K562 (cell line): ENCODE measurements around the gene TLN1. TPM values are rescaled to one million over a fixed set of nuclear protein-coding genes. Genes with fewer than 3 reads are reported as not detected.

Experiments used
- CEBPG ChIP-seq, 3 experiments: fragments of 200-800 bp in 1 of 3; sonication (Bioruptor generic) in 1 of 3; sonication (generic) in 1 of 3; formaldehyde crosslinking in 1 of 3; IDR thresholded peaks in 2 of 3; conservative IDR thresholded peaks in 1 of 3; 2 replicates each; pipeline versions ENCODE4 v1.6.1 to v1.8.0; 2016 to 2022; ENCODE audit warnings: missing compliant biosample characterization in 2 of 3, missing genetic modification characterization in 2 of 3, mild to moderate bottlenecking in 1 of 3, missing genetic modification reagents in 1 of 3
- FOXJ2 ChIP-seq: fragments of 200-800 bp; sonication (Bioruptor generic); IDR thresholded peaks from 2 replicates; pipeline ENCODE4 v1.6.1; 2016; ENCODE audit warnings: missing genetic modification characterization, missing compliant biosample characterization
- MCM7 ChIP-seq, 2 experiments: fragments of 450-650 bp; IDR thresholded peaks; 2 replicates each; pipeline ENCODE4 v1.6.1; 2016 to 2018
- MED1 ChIP-seq: sonication (generic); formaldehyde crosslinking; IDR thresholded peaks from 2 replicates; pipeline ENCODE4 v1.8.1; 2023; ENCODE audit warnings: missing genetic modification reagents, borderline replicate concordance
- MEF2D ChIP-seq: conservative IDR thresholded peaks from 2 replicates; pipeline ENCODE4 v1.6.1; 2016; ENCODE audit warnings: low read depth, missing genetic modification characterization, missing compliant biosample characterization
- RAD21 ChIP-seq, 2 experiments: fragments of 250-450 bp in 1 of 2; fragments of 450-650 bp in 1 of 2; sonication (Bioruptor Pico) in 1 of 2; formaldehyde crosslinking in 1 of 2; IDR thresholded peaks in 1 of 2; conservative IDR thresholded peaks in 1 of 2; 2 replicates each; pipeline versions ENCODE4 v1.4.0 to v1.8.0; 2020 to 2022; ENCODE audit warnings: mild to moderate bottlenecking in 2 of 2, moderate library complexity in 1 of 2
- REST ChIP-seq, 2 experiments: fragments of 450-650 bp; formaldehyde crosslinking in 1 of 2; IDR thresholded peaks; 2 replicates each; pipeline versions ENCODE4 v1.4.0 to v1.6.1; 2014 to 2020; ENCODE audit warnings: mild to moderate bottlenecking in 2 of 2, borderline replicate concordance in 1 of 2, low read depth in 1 of 2
- SMC3 ChIP-seq: conservative IDR thresholded peaks from 2 replicates; pipeline ENCODE4 v1.6.1; 2011; ENCODE audit warnings: low read depth, low read length, improper control_type of control experiment; ENCODE audit not compliant: insufficient read depth
- SPI1 ChIP-seq: IDR thresholded peaks from 2 replicates; pipeline ENCODE4 v1.6.1; 2011; ENCODE audit warnings: low read depth, low read length, control low read depth, borderline replicate concordance
- polyA plus RNA-seq, 8 experiments: library from polyadenylated mRNA; depleted of rRNA in 4 of 8; stranded (reverse) in 5 of 8; unstranded in 3 of 8; fragments of >200 nt; fragmentation: Nextera tagmentation in 2 of 8; fragmentation: Illumina TruSeq in 1 of 8; extraction: Ambion mirVana in 2 of 8; extraction: Trizol in 1 of 8; gene quantifications; 2 replicates each; pipeline versions ENCODE4 v1.2.1 to v1.2.3, GENCODE V29; 2011 to 2014; ENCODE audit warnings: inconsistent platforms in 1 of 8, missing spikeins in 1 of 8
- total RNA-seq, 7 experiments: library from RNA; depleted of rRNA in 6 of 7; stranded (reverse); fragments of >200 nt in 6 of 7; fragmentation: Illumina TruSeq in 2 of 7; extraction: Trizol in 2 of 7; gene quantifications; 2 replicates each; pipeline versions ENCODE4 v1.2.1 to v1.2.3, GENCODE V29; 2011 to 2021; ENCODE audit warnings: low replicate concordance in 1 of 7
- TF ChIP-seq, protein P1 (sequence below): fragments of 250-450 bp; sonication (Bioruptor Pico); IDR thresholded peaks from 2 replicates; pipeline ENCODE4 v1.4.0; 2020
- TF ChIP-seq, protein P2 (sequence below): sonication (generic); formaldehyde crosslinking; IDR thresholded peaks from 2 replicates; pipeline ENCODE4 v1.8.0; 2022; ENCODE audit warnings: mild to moderate bottlenecking, low read depth, missing genetic modification reagents

Gene TLN1
- total and polyA plus RNA-seq, 9 of the 15 experiments (the other 6 are each of a cell fraction or from before 2014, with no cell fraction given): 3.6 to 240 (median 54.8) TPM

- TF ChIP-seq REST (IDR thresholded peaks at IDR 0.05; ENCODE audit: borderline replicate concordance) (peak; percentile 50; the same call in 1 of the 2 replicates), REST (CRISPR knock-in tag; IDR thresholded peaks at IDR 0.05; ENCODE audit: low read depth) (no peak), MED1 (CRISPR knock-in tag) (no peak), SPI1 (no peak), RAD21 (CRISPR knock-in tag; conservative IDR thresholded peaks at IDR 0.05 in 1 of 2, IDR thresholded peaks at IDR 0.05 in 1 of 2) (peak; percentile 36 to 68; a peak in 3 of 4 replicates), MCM7 (IDR thresholded peaks at IDR 0.05) (no peak), SMC3 (peak; percentile 65), MEF2D (no peak), CEBPG (CRISPR knock-in tag; IDR thresholded peaks at IDR 0.05) (no peak), CEBPG (tag; conservative IDR thresholded peaks at IDR 0.05 in 1 of 2, IDR thresholded peaks at IDR 0.05 in 1 of 2) (no peak), FOXJ2 (no peak)
- TF ChIP-seq, protein P1, sequence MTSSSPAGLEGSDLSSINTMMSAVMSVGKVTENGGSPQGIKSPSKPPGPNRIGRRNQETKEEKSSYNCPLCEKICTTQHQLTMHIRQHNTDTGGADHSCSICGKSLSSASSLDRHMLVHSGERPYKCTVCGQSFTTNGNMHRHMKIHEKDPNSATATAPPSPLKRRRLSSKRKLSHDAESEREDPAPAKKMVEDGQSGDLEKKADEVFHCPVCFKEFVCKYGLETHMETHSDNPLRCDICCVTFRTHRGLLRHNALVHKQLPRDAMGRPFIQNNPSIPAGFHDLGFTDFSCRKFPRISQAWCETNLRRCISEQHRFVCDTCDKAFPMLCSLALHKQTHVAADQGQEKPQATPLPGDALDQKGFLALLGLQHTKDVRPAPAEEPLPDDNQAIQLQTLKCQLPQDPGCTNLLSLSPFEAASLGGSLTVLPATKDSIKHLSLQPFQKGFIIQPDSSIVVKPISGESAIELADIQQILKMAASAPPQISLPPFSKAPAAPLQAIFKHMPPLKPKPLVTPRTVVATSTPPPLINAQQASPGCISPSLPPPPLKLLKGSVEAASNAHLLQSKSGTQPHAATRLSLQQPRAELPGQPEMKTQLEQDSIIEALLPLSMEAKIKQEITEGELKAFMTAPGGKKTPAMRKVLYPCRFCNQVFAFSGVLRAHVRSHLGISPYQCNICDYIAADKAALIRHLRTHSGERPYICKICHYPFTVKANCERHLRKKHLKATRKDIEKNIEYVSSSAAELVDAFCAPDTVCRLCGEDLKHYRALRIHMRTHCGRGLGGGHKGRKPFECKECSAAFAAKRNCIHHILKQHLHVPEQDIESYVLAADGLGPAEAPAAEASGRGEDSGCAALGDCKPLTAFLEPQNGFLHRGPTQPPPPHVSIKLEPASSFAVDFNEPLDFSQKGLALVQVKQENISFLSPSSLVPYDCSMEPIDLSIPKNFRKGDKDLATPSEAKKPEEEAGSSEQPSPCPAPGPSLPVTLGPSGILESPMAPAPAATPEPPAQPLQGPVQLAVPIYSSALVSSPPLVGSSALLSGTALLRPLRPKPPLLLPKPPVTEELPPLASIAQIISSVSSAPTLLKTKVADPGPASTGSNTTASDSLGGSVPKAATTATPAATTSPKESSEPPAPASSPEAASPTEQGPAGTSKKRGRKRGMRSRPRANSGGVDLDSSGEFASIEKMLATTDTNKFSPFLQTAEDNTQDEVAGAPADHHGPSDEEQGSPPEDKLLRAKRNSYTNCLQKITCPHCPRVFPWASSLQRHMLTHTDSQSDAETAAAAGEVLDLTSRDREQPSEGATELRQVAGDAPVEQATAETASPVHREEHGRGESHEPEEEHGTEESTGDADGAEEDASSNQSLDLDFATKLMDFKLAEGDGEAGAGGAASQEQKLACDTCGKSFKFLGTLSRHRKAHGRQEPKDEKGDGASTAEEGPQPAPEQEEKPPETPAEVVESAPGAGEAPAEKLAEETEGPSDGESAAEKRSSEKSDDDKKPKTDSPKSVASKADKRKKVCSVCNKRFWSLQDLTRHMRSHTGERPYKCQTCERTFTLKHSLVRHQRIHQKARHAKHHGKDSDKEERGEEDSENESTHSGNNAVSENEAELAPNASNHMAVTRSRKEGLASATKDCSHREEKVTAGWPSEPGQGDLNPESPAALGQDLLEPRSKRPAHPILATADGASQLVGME (CRISPR knock-in tag): no peak
- TF ChIP-seq, protein P2, sequence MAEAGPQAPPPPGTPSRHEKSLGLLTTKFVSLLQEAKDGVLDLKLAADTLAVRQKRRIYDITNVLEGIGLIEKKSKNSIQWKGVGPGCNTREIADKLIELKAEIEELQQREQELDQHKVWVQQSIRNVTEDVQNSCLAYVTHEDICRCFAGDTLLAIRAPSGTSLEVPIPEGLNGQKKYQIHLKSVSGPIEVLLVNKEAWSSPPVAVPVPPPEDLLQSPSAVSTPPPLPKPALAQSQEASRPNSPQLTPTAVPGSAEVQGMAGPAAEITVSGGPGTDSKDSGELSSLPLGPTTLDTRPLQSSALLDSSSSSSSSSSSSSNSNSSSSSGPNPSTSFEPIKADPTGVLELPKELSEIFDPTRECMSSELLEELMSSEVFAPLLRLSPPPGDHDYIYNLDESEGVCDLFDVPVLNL: no peak
Observed at GRCh38 chr9:35736201-35736633, 4.2 kb upstream of the TLN1 start (continued).
